Keratinocyte (primary cell): ENCODE data around the gene CPEB1. TPM values are rescaled to one million over a fixed set of nuclear protein-coding genes. Genes with fewer than 3 reads are reported as not detected.

Experiments
- DNase-seq: peaks from one replicate; pipeline ENCODE4 v3.0.0-alpha.2; 2011; ENCODE audit warnings: low read depth, missing footprints, low spot score
- FAIRE-seq: peaks from 2 replicates; lab custom pipeline; 2011; peaks lifted over from hg19 to GRCh38; lab: Jason Lieb, UNC
- H2AFZ ChIP-seq: 2 replicates; pipeline ENCODE4 v1.6.0; 2012; ENCODE audit warnings: low read length, control low read depth, inconsistent platforms; ENCODE audit not compliant: control insufficient read depth
- H3K27ac ChIP-seq: 2 replicates; pipeline ENCODE4 v1.5.1; 2011; ENCODE audit warnings: low read length; ENCODE audit not compliant: control insufficient read depth, insufficient read depth
- H3K27me3 ChIP-seq: 3 replicates; pipeline ENCODE4 v1.6.0; 2011; ENCODE audit warnings: low read length; ENCODE audit not compliant: control insufficient read depth, insufficient read depth; ENCODE audit errors: extremely low read depth
- H3K36me3 ChIP-seq, 2 experiments: 2 replicates in 1 of 2; 3 replicates in 1 of 2; pipeline ENCODE4 v1.5.1; 2011; ENCODE audit warnings: low read length in 2 of 2, mild to moderate bottlenecking in 1 of 2; ENCODE audit not compliant: control insufficient read depth in 2 of 2, insufficient read depth in 2 of 2; ENCODE audit errors: extremely low read depth in 1 of 2
- H3K4me1 ChIP-seq: 3 replicates; pipeline ENCODE4 v1.5.1; 2011; ENCODE audit warnings: low read length; ENCODE audit not compliant: control insufficient read depth, insufficient read depth; ENCODE audit errors: extremely low read depth
- H3K4me2 ChIP-seq: 3 replicates; pipeline ENCODE4 v1.6.0; 2011; ENCODE audit warnings: low read depth, low read length; ENCODE audit not compliant: control insufficient read depth, insufficient read depth; ENCODE audit errors: extremely low read depth
- H3K4me3 ChIP-seq, 3 experiments: fragments of 200-600 bp in 1 of 3; sonication (generic) in 1 of 3; 2 replicates in 2 of 3; 3 replicates in 1 of 3; pipeline ENCODE4 v1.5.1; 2011 to 2016; ENCODE audit warnings: low read length in 3 of 3, mild to moderate bottlenecking in 3 of 3, control low read depth in 2 of 3, inconsistent platforms in 1 of 3, low read depth in 1 of 3, mixed read lengths in 1 of 3, mixed run types in 1 of 3, moderate library complexity in 1 of 3; ENCODE audit not compliant: control insufficient read depth in 2 of 3, insufficient read depth in 2 of 3; ENCODE audit errors: extremely low read depth in 1 of 3
- H3K79me2 ChIP-seq: 2 replicates; pipeline ENCODE4 v1.6.0; 2012; ENCODE audit warnings: low read length; ENCODE audit not compliant: control insufficient read depth, insufficient read depth
- H3K9ac ChIP-seq: 3 replicates; pipeline ENCODE4 v1.6.0; 2011; ENCODE audit warnings: low read length; ENCODE audit not compliant: control insufficient read depth, insufficient read depth; ENCODE audit errors: extremely low read depth
- H3K9me1 ChIP-seq: 3 replicates; pipeline ENCODE4 v1.6.0; 2011; ENCODE audit warnings: low read length; ENCODE audit not compliant: control insufficient read depth, insufficient read depth; ENCODE audit errors: extremely low read depth
- H3K9me3 ChIP-seq: 2 replicates; pipeline ENCODE4 v1.5.1; 2012; ENCODE audit warnings: low read depth, low read length; ENCODE audit not compliant: control insufficient read depth
- H4K20me1 ChIP-seq: 3 replicates; pipeline ENCODE4 v1.6.0; 2011; ENCODE audit warnings: low read length; ENCODE audit not compliant: control insufficient read depth, insufficient read depth; ENCODE audit errors: extremely low read depth
- EZH2 ChIP-seq: IDR thresholded peaks from one replicate; pipeline ENCODE4 v1.6.1; 2012; ENCODE audit warnings: inconsistent platforms, mild to moderate bottlenecking, low read length, moderate library complexity
- dilution Hi-C: fragments of 300-500 bp; cut with MboI; formaldehyde crosslinking; loops from one replicate; pipeline ENCODE4 v1.7.0; 2020; ENCODE audit warnings: low sequenced_read_pairs; ENCODE audit not compliant: extremely low pct_ligation_motif_present
- polyA plus RNA-seq, 5 experiments: library from polyadenylated mRNA; depleted of rRNA in 3 of 5; stranded (reverse) in 3 of 5; stranded (forward) in 1 of 5; unstranded in 1 of 5; fragments of >200 nt; gene quantifications; 1 replicate in 1 of 5; 2 replicates in 3 of 5; 3 replicates in 1 of 5; pipeline versions ENCODE4 v1.2.1 to v1.2.3, GENCODE V29; 2011 to 2012; ENCODE audit warnings: missing spikeins in 2 of 5, low read depth in 1 of 5, low replicate concordance in 1 of 5
- TF ChIP-seq, protein P1 (sequence below), 3 experiments: IDR thresholded peaks in 1 of 3; conservative IDR thresholded peaks in 1 of 3; optimal IDR thresholded peaks in 1 of 3; 2 replicates in 2 of 3; 3 replicates in 1 of 3; pipeline versions ENCODE3 to v1.5.1; 2011; ENCODE audit warnings: low read length in 3 of 3, mild to moderate bottlenecking in 3 of 3, moderate library complexity in 2 of 3, control low read depth in 1 of 3, inconsistent platforms in 1 of 3; ENCODE audit not compliant: insufficient read depth in 2 of 3; ENCODE audit errors: extremely low read depth in 1 of 3

Gene CPEB1
- polyA plus RNA-seq, 1 donor (not counting 4 experiments of a cell fraction or from before 2014, with no cell fraction given): 0.16 TPM

DNA sequence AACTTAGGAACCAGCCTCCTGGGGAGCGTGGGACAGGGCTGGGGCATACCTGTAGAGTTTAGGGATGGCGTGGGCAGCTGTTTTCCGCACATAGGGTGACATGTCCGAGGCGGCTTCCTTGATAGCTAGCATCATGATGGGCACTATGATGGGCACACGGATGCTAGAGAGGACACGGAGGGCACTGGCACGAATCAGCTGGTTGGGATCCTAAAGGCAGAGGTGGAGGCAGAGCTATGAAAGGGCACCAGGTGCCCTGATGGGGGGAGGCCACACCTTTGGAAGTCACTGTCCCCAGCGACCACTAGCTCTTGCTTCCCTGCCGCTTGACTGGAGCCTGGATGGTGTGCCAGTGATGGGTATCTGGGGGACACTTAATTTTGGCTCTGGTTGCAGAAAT lies 34.2 kb upstream of the CPEB1 start:
- FAIRE-seq: no peak
- Histone ChIP-seq H3K4me2 (peak overlapping the region; percentile 82), H3K9ac (no peak overlapping the region), H3K9me3 (no peaks in the 10 kb centered on the region), H4K20me1 (no peaks in the 10 kb centered on the region), H2AFZ (no peak overlapping the region), H3K4me1 (no peaks in the 10 kb centered on the region), H3K9me1 (no peaks in the 10 kb centered on the region), H3K79me2 (no peaks in the 10 kb centered on the region), H3K4me3 (peak overlapping the region in 1 of 3 experiments; percentile 68), H3K27ac (no peak overlapping the region), H3K27me3 (peaks cover 4% of the 10 kb centered on the region), H3K36me3 (no peaks in the 10 kb centered on the region)
- TF ChIP-seq, protein P1, sequence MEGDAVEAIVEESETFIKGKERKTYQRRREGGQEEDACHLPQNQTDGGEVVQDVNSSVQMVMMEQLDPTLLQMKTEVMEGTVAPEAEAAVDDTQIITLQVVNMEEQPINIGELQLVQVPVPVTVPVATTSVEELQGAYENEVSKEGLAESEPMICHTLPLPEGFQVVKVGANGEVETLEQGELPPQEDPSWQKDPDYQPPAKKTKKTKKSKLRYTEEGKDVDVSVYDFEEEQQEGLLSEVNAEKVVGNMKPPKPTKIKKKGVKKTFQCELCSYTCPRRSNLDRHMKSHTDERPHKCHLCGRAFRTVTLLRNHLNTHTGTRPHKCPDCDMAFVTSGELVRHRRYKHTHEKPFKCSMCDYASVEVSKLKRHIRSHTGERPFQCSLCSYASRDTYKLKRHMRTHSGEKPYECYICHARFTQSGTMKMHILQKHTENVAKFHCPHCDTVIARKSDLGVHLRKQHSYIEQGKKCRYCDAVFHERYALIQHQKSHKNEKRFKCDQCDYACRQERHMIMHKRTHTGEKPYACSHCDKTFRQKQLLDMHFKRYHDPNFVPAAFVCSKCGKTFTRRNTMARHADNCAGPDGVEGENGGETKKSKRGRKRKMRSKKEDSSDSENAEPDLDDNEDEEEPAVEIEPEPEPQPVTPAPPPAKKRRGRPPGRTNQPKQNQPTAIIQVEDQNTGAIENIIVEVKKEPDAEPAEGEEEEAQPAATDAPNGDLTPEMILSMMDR (optimal IDR thresholded peaks at IDR 0.05 in 1 of 3, IDR thresholded peaks at IDR 0.05 in 1 of 3, conservative IDR thresholded peaks at IDR 0.05 in 1 of 3; ENCODE audit: extremely low read depth in 1 of 3, insufficient read depth in 2 of 3, low read length in 3 of 3): no peak
- no peak for TF ChIP-seq EZH2
- dilution Hi-C loops: no loop called here
- no peak for DNase-seq

DNA sequence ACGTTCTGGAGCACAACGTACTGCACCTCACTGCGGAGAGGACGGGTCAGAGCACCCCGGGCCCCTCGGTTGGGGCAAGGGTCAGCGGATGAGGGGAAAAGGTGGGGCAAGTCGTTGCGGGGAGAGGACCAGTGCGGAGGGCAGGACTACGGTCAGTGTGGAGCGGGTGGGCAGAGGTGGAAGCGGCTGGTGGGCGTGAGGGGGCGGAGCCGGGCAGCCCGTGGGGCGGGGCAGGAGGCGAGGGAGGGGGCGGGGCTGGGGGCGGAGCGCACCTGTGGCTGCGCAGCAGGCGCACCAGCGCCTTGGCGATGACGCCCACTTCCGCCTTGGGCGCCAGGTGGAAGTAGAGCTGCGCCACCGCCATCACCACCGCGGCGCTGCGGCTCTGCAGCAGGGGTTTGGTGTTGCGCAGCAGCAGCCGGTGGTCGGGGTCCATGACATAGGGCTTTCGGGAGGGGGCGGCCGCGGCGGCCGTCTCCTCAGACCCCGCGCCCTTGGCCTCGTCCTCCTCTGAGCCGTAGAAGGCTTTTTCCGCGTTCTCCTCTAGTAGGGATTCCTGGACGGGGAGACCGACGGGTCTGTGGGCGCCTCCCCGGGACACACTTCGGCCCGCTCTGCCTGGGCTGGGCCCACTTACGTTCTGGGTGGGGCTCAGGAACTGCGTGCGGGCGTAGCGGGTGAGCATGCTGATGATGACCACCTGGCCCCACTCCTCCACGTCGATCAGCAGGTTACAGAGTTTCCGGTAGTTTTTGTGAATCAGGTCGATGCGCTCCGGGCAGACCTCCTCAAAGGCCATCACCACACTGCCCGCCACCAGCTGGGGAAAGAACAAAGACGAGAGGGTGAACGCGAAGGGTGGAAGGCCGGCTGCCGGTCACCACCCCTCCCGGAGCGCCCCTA lies 33.3 kb upstream of the CPEB1 start:
- peaks cover 4% of the 10 kb centered on the region for H3K27me3 ChIP-seq
- FAIRE-seq (no peak), DNase-seq (peak; percentile 2)
- H3K4me1 ChIP-seq: no peaks in the 10 kb centered on the region
- no peaks in the 10 kb centered on the region for H3K79me2 ChIP-seq
- TF ChIP-seq, protein P1 (optimal IDR thresholded peaks at IDR 0.05 in 1 of 3, IDR thresholded peaks at IDR 0.05 in 1 of 3, conservative IDR thresholded peaks at IDR 0.05 in 1 of 3; ENCODE audit: extremely low read depth in 1 of 3, insufficient read depth in 2 of 3, low read length in 3 of 3): peak in 2 of 3 experiments; percentile 60 to 63
- TF ChIP-seq EZH2: peak; percentile 47
- peak overlapping the region; percentile 89 for H2AFZ ChIP-seq
- no peak overlapping the region for H3K27ac ChIP-seq
- dilution Hi-C loops: no loop called here
- peak overlapping the region; percentile 58 for H3K9ac ChIP-seq
- H4K20me1 ChIP-seq: no peaks in the 10 kb centered on the region
- H3K9me1 ChIP-seq: no peaks in the 10 kb centered on the region
- H3K9me3 ChIP-seq: no peaks in the 10 kb centered on the region
- peak overlapping the region; percentile 66 to 68 (median 68) for H3K4me3 ChIP-seq
- H3K36me3 ChIP-seq: no peaks in the 10 kb centered on the region
- H3K4me2 ChIP-seq: peak overlapping the region; percentile 82
